ENCODE results near the gene SEC24C.
"Not testable (repeated sequence)": the region's sequence is repeated elsewhere in the genome, so short reads cannot be mapped to it uniquely, and the experiment has no call there.

SEC24C gene

DNA sequence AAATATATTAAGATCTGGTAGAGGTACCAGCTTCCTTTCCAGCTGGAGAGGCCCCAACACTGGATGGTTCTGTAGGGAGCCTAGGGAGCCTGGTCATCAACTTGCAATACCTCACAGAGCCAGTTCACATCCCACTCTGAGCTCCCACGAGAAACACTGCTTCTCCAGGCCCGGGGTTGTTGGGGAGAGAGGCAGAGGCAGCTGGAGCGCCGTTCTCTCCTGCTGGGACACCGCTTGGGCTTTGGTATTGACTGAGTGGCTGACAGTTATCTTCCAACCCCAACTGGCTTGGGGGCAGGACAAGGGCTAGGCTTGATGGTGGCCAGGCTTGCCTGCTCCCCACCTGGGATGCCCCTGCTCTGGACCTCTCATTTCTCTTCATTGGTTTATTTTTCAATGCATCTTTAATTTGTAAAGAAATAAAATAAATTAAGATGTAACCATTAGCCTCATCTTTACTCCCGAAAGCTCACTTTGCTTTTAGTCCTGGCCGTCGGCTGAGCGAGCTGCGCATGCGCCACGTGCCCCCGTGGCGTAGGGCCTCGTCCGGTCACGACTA, 27.6 kb downstream of the SEC24C start:
- DNase-seq (ENCODE audit: low spot score): peak; percentile 84

DNA sequence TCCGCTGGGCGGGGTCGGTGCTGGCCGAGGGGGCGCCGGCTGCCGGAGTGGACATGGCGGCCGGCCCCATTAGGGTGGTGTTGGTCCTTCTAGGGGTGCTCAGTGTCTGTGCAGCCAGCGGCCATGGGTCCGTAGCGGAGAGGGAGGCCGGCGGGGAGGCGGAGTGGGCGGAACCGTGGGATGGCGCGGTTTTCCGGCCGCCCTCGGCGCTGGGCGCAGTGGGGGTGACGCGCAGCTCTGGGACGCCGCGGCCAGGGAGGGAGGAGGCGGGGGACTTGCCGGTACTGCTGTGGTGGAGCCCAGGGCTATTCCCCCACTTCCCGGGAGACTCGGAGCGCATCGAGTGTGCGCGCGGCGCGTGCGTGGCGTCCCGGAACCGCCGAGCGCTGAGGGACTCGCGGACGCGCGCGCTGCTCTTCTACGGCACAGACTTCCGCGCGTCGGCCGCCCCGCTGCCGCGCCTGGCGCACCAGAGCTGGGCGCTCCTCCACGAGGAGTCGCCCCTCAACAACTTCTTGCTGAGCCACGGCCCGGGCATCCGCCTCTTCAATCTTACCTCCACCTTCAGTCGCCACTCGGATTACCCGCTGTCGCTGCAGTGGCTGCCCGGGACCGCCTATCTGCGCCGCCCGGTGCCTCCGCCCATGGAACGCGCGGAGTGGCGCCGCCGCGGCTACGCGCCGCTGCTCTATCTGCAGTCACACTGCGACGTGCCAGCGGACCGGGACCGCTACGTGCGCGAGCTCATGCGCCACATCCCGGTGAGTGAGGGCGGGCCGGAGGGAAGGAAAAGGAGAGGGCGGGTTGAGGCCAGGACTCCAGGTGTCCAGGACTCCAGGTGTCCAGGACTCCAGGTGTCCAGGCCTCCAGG, 28.3 kb downstream of the SEC24C start:
- DNase-seq (ENCODE audit: low spot score): peak; percentile 51

DNA sequence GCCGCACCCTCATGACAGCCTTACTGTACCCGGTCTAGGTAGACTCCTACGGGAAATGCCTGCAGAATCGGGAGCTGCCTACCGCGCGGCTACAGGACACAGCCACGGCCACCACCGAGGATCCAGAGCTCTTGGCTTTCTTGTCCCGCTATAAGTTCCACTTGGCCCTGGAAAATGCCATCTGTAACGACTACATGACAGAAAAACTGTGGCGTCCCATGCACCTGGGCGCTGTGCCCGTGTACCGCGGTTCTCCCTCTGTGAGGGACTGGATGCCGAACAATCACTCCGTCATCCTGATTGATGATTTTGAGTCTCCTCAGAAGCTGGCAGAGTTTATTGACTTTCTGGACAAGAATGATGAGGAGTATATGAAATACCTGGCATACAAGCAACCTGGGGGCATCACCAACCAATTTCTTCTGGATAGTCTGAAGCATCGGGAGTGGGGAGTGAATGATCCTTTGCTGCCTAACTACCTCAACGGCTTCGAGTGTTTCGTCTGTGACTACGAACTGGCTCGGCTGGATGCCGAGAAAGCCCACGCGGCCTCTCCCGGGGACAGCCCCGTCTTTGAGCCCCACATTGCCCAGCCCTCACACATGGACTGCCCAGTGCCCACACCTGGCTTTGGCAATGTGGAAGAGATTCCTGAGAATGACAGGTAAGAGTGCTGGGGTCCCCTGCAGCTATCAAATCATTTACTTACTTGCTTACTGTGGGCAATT, 29.1 kb downstream of the SEC24C start:
- DNase-seq (ENCODE audit: low spot score): no peak

GRCh38 chr10:73774637-73775036, 30.5 kb downstream of the SEC24C start:
- DNase-seq (ENCODE audit: low spot score): peak; percentile 33

DNA sequence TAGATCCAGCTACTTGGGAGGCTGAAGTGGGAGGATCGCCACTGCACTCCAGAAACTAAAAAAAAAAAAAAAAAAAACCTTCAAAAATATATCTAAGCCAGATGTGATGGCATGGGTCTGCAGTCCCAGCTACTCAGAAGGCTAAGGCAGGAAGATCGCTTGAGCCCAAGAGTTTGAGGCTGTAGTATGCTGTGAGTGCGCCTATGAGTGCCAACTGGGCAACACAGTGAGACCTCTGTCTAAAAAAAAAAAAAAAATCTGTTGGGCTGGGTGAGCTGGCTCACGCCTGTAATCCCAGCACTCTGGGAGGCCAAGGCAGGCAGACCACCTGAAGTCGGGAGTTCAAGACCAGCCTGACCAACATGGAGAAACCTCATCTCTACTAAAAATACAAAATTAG, 34.8 kb downstream of the SEC24C start:
- DNase-seq (ENCODE audit: low spot score): no peak

- no peak for DNase-seq (ENCODE audit: low spot score)
These were observed 35.5 kb downstream of the SEC24C start for GRCh38 chr10:73779539-73780197.

DNA sequence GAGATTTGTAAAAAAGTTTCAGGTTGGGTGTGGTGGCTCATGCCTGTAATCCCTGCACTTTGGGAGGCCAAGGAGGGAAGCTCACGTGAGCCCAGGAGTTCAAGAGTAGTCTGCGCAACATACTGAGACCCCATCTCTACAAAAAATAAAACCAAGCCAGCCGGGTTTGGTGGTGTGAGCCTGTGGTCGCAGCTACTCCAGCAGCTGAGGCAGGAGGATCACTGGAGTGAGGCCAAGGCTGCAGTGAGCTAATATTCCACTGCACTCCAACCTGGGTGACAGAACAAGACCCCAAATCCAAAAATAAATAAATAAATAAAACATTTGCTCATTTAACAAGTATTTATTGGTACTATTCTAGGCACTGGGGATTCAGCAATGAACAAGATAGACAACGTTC, 36.1 kb downstream of the SEC24C start:
- DNase-seq (ENCODE audit: low spot score): no peak

DNA sequence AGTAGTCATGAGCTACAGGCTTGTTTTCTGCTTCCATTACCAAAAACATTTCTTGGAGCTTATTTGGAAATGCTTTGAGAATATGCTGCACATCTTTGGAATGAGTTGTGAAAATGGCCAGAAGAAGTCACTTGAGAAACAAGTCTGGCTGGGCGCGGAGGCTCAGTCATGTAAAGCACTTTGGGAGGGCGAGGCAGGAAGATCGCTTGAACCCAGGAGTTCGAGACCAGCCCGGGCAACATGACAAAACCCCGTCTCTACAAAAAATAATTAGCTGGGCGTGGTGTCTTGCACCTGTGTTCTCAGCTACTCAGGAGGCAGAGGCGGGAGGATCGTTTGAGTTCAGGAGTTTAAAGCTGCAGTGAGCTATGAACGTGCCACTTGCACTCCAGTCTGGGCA, 36.8 kb downstream of the SEC24C start:
- DNase-seq (ENCODE audit: low spot score): no peak

DNA sequence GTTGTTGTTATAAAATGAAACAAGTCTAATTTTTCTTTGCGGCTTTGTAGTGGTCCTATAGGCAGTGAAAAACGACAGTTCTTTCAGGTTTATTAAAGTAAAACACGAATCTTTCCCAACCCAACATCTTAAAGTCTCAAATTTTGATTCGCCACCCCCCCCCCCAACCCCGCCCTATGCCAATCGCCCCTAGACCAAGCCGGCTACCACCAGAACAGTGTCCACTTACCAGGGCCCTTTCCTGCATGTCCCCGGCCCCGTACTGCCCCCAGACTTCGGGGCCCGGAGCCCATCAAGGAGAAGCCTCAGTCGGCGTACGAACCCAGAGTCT, 37.3 kb downstream of the SEC24C start:
- DNase-seq (ENCODE audit: low spot score): no peak

GRCh38 chr10:73781879-73782748, 37.9 kb downstream of the SEC24C start, which contains the start of gene CHCHD1:
Gene CHCHD1, plus strand, starts transcription at chr10:73782048. Its CDS starts 28 bp downstream, at chr10:73782076.
- peak; percentile 63 for DNase-seq (ENCODE audit: low spot score)

- no peak for DNase-seq (ENCODE audit: low spot score)
These were observed 38.5 kb downstream of the SEC24C start for GRCh38 chr10:73782749-73783085.

- DNase-seq (ENCODE audit: low spot score): peak; percentile 89
These were observed 41.1 kb downstream of the SEC24C start, which contains the start of gene ZSWIM8 for GRCh38 chr10:73785211-73785720. Gene ZSWIM8, plus strand, starts transcription at chr10:73785606. Its CDS starts 273 bp downstream, at chr10:73785879.

- no peak for DNase-seq (ENCODE audit: low spot score)
These were observed 41.7 kb downstream of the SEC24C start for GRCh38 chr10:73785721-73786511.

- DNase-seq (ENCODE audit: low spot score): no peak
These were observed 42.3 kb downstream of the SEC24C start for GRCh38 chr10:73786512-73786885.

- DNase-seq (ENCODE audit: low spot score): not testable (repeated sequence)
These were observed 43.0 kb downstream of the SEC24C start for GRCh38 chr10:73787031-73787800.

DNA sequence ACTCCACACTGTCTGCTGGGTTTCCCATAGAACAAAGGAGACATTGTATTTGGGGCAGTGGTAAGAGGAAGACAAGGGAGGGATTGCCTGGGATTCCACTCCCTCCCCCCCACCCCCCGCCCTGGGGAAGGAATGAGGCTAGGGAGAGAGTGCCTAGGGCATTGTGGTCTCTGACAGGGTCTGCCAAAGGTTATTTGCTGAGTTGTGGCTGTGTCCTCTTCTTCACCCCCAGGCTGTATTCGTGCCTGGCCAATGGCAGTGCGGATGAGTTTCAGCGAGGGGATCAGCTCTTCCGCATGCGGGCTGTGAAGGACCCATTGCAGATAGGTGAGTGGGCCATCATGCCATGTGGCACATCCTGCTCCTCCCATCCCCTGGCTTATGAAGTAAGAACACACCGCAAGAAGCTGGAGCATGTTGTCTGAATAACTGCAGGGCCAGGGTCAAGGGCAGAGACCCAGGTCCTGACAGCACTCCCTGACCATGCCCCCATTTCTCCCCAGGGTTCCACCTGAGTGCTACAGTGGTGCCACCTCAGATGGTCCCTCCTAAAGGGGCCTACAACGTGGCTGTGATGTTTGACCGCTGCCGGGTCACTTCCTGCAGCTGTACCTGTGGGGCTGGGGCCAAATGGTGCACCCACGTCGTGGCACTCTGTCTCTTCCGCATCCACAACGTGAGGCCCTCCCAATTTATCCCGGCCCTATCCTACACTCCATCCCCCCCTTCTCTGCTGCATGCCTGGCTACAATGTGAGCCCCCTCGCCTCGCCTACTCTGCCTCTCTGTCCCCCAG, 44.9 kb downstream of the SEC24C start:
- DNase-seq (ENCODE audit: low spot score): peak; percentile 40

DNA sequence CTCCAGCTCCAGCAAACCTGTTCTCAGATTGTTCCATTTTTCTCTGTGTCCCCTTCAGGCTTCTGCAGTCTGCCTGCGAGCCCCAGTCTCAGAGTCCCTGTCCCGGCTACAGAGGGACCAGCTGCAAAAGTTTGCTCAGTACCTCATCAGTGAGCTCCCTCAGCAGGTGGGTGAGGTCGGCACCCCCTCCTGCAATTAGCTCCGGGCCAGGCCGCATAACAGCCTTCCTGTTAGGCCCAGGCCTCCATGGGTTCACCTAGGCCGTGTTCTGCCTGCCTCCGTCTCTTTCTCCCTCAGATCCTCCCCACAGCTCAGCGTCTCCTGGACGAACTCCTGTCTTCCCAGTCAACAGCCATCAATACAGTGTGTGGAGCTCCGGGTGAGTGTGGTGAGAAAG, 45.5 kb downstream of the SEC24C start:
- DNase-seq (ENCODE audit: low spot score): no peak

- no peak for DNase-seq (ENCODE audit: low spot score)
These were observed 46.9 kb downstream of the SEC24C start for GRCh38 chr10:73790886-73791625.
